Lower lobe of right lung (tissue), 2 donors: ENCODE measurements around the gene NRXN2. TPM values are rescaled to one million over a fixed set of nuclear protein-coding genes. Genes with fewer than 3 reads are reported as not detected.

Experiments
- ATAC-seq, 2 donors: fragments of 200-7000 bp; cut with Tn5 transposase; one replicate each; pipeline ENCODE4 v1.9.1; 2020 to 2022; ENCODE audit warnings: mild to moderate bottlenecking in 2 of 2, moderate library complexity in 2 of 2
- DNase-seq: peaks from one replicate; pipeline ENCODE4 v3.0.0-alpha.2; 2020
- H3K27ac ChIP-seq: fragments of 200-600 bp; one replicate; pipeline ENCODE4 v1.8.0; 2022
- H3K27me3 ChIP-seq: fragments of 200-600 bp; one replicate; pipeline ENCODE4 v1.8.0; 2022; ENCODE audit warnings: low read depth
- H3K36me3 ChIP-seq: fragments of 200-600 bp; one replicate; pipeline ENCODE4 v1.8.0; 2022; ENCODE audit warnings: mild to moderate bottlenecking
- H3K4me1 ChIP-seq: fragments of 200-600 bp; one replicate; pipeline ENCODE4 v1.8.0; 2022
- H3K4me3 ChIP-seq: fragments of 200-600 bp; one replicate; pipeline ENCODE4 v1.8.0; 2022; ENCODE audit warnings: mild to moderate bottlenecking
- H3K9me3 ChIP-seq: fragments of 200-600 bp; one replicate; pipeline ENCODE4 v1.8.0; 2022
- intact Hi-C: fragments of 100-400 bp; cut with DNase I; formaldehyde crosslinking; loops from one replicate; pipeline ENCODE4 v1.11.0; 2022
- total RNA-seq: library from RNA; stranded (reverse); fragmentation: NEBNext Ultra II Directional; extraction: Animal tissue kit (Norgen Biotek cat#: 25700); gene quantifications from one replicate; pipeline ENCODE4 v1.2.1, GENCODE V29; 2021
- TF ChIP-seq, protein P1 (sequence below): fragments of 200-600 bp; IDR thresholded peaks from one replicate; pipeline ENCODE4 v1.8.0; 2022; ENCODE audit warnings: antibody characterized with exemption, mild to moderate bottlenecking
- donor health status: DM: no; HTN: yes; CAD: no; lungs with severe emphysema.

NRXN2 gene
- total RNA-seq, 1 donor from 2014 or later = 1.7 TPM

DNA sequence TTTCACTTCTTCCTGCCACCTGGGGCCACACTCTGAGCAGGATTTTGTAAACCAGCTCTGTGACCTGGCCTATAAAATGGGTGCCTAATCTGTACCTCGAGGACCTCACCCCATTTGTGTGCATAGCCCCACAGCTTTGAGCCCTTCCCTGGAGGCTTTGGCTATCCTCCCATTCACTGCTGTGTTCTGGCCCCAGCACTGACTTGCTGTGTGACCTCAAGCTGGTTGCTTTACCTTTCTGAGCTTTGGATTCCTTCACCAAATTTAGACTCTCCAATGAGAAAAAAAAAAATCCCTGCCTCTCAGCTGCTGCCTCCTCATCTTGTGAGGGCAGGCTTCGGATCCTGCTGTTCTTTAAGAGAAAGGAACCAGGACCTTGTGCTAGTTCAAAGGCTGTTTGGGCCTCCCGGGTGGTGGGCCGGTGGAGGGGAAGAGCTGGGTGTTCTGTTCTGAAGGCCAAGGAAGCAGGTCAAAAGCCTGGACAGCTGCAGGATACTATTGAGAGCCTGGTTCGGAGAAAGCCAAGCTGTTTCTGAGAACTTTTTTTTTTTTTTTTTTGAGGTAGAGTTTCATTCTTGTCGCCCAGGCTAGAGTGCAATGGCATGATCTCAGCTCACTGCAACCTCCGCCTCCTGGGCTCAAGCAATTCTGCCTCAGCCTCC, 37.9 kb upstream of the NRXN2 start:
- DNase-seq (no peak), ATAC-seq (no peak)
- H3K27me3 ChIP-seq = no peaks in the 10 kb centered on the region
- H3K4me3 ChIP-seq = no peak overlapping the region
- intact Hi-C loops = no loop called here
- H3K27ac ChIP-seq = peak overlapping the region; percentile 53
- H3K9me3 ChIP-seq = no peaks in the 10 kb centered on the region
- TF ChIP-seq, protein P1, sequence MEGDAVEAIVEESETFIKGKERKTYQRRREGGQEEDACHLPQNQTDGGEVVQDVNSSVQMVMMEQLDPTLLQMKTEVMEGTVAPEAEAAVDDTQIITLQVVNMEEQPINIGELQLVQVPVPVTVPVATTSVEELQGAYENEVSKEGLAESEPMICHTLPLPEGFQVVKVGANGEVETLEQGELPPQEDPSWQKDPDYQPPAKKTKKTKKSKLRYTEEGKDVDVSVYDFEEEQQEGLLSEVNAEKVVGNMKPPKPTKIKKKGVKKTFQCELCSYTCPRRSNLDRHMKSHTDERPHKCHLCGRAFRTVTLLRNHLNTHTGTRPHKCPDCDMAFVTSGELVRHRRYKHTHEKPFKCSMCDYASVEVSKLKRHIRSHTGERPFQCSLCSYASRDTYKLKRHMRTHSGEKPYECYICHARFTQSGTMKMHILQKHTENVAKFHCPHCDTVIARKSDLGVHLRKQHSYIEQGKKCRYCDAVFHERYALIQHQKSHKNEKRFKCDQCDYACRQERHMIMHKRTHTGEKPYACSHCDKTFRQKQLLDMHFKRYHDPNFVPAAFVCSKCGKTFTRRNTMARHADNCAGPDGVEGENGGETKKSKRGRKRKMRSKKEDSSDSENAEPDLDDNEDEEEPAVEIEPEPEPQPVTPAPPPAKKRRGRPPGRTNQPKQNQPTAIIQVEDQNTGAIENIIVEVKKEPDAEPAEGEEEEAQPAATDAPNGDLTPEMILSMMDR = no peak
- H3K36me3 ChIP-seq = peaks cover 41% of the 10 kb centered on the region
- peaks cover 38% of the 10 kb centered on the region for H3K4me1 ChIP-seq

DNA sequence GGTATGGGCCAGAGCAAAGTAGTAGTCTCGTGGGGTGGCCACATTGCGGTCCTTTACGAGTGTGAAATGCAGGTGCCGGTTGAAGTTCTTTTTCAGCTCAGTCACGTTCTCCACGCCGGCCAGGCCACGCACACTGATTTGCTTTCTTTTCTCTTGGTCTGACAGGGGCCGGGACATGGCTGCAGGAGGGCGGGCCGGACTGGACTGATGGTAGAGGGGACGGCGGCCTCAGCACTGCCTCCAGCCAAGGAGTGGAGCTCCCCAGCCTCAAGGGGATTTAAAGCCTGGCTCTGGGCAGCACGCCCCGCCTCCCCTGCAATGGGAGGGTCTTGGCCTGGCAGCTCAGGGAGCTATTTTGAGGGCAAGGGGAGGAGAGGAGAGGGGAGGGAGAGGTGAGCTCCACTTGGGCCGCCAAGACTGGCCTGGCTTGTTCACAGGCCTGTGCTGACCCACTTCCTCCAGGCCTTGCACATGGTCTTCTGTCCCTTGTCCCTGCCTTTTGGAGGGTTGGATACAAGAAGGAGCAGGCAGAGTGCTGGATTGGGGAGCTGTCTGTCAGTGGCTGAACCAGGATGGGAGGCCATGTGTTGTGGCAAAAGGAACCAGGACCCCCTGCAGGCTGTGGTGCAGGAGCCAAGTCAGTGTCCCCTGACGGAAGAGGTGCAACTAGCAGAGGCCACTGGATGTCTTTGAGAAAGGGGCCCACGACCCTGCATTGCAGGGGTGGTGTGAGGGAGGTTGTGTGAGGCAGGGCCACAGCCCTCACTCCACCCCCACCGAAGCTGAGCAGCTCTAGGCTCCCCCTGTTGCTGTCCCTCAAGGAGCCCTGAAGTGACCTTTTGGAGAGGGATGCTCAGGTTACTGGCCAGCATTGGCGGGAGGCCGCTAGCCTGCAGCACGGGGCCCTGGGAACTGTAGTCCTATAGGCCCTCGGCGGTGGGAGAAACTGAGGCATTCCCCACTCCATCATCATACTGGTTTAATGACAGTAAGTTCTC, 37.0 kb upstream of the NRXN2 start, which contains the start of gene PYGM:
Gene PYGM, minus strand, starts transcription at position 253 of the 998 bp plus-strand sequence. Its CDS starts 76 bp downstream, at position 177.
- Histone ChIP-seq H3K9me3 (no peaks in the 10 kb centered on the region), H3K4me3 (peak within 1 kb of the TSS; percentile 21), H3K27me3 (no peaks in the 10 kb centered on the region), H3K4me1 (peaks cover 38% of the 10 kb centered on the region), H3K36me3 (peaks cover 32% of the 10 kb centered on the region), H3K27ac (peak within 1 kb of the TSS; percentile 53)
- TF ChIP-seq, protein P1 = no peak
- ATAC-seq (peak; percentile 52 to 59), DNase-seq (no peak)
- intact Hi-C loops = no loop called here

DNA sequence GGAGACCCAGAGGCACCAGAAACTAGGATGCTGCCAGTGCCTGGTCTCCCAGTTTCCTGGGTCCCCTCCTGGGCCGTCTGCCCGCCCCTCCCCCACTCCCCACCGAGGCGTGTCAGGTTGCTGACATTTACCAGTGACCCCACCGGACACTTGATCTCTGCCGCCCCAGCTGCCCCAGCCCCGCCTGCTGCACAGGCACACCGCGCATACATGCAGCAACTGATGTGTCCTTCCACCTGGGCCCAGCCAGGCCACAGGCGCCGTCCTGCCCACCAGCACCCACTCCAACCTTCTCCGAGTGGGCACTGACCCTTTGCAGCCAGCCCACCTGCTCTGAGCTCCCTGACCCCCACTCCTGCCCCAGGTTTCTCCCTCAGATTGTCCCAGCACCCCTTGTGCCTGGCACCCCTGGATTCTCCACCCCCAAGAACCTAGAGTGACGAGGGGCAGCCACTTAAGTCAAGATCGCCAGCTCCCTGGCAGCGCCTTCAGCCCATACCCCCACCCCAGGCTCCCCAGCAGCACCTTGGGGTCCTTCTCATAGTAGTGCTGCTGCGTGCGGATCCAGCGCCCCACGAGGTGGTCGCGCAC, 36.2 kb upstream of the NRXN2 start:
- intact Hi-C loops = no loop called here
- TF ChIP-seq, protein P1 = no peak
- DNase-seq (no peak), ATAC-seq (peak; percentile 4 to 9)
- peak overlapping the region; percentile 21 for H3K4me3 ChIP-seq
- H3K4me1 ChIP-seq = peaks cover 30% of the 10 kb centered on the region
- H3K36me3 ChIP-seq = peaks cover 24% of the 10 kb centered on the region
- no peaks in the 10 kb centered on the region for H3K27me3 ChIP-seq
- H3K27ac ChIP-seq = peak overlapping the region; percentile 53
- H3K9me3 ChIP-seq = no peaks in the 10 kb centered on the region

DNA sequence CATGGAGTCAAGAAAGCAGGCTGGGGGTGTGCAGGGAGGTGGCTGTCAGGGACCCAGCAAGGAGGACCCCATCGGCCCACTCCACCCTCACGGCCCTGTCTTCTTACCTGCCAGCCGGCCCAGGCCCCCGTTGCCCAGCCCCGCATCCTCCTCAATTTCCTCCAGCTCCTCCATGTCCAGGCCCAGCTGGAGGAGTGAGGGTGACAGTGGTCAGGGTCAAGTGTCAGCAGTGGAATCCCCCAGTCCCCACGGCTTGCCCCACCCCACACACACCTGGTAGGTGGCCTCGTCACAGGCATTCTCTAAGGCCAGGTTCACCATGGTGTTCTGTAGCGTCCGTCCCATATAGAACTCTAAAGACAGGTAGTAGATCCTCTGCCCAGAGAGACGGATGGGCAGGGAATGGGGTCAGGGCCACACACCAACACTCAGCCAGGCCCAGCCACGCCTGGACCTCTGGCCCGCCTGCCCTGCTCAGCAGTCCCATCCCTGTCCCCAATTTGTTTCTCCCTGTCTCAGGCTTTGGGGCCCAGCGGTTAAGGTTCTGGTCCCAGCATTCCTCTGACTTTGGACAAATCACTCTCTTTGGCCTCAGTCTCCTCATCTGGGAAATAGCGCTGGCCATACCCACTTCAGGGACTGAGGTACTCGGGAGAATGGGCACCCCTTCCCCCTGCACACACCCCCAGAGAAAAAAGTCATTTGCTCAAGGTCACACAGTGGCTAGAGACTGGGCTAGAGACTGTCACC, 35.5 kb upstream of the NRXN2 start:
- Histone ChIP-seq H3K4me3 (no peak overlapping the region), H3K36me3 (peaks cover 17% of the 10 kb centered on the region), H3K27ac (no peak overlapping the region), H3K4me1 (peaks cover 23% of the 10 kb centered on the region), H3K9me3 (no peaks in the 10 kb centered on the region), H3K27me3 (no peaks in the 10 kb centered on the region)
- TF ChIP-seq, protein P1 = no peak
- DNase-seq (peak; percentile 36), ATAC-seq (no peak)
- intact Hi-C loops = no loop called here
